ENCODE data around the gene ITPK1. TPM values are rescaled to one million over a fixed set of nuclear protein-coding genes. Genes with fewer than 3 reads are reported as not detected.
A peak's percentile ranks its signal among the peaks of the same experiment; 100 is the strongest.

Gene ITPK1
- total RNA-seq, 1 experiment from 2014 or later = 37.7 TPM

DNA sequence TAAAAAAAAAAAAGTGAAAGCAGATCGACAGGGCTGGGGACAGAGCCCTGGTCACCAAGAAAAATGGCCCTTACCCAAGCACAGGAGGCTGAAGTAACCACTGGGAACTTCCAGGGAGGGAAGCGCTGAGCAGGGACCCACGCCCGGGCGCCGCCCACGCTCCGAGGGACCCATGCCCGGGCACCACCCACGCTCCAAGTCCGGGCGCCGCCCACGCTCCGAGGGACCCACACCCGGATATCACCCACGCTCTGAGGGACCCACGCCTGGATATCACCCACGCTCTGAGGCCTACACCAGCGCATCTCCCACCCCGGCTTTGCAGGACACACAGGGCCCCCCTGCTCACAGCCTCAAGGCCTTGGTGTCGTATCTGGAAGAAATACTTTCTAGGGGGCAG lies 167.1 kb downstream of the ITPK1 start:
- DNase-seq = no peak
- Histone ChIP-seq H3K36me3 (peaks cover 8% of the 10 kb centered on the region), H3K4me3 (no peak overlapping the region), H3K9me3 (no peaks in the 10 kb centered on the region), H3K27me3 (no peaks in the 10 kb centered on the region)

DNA sequence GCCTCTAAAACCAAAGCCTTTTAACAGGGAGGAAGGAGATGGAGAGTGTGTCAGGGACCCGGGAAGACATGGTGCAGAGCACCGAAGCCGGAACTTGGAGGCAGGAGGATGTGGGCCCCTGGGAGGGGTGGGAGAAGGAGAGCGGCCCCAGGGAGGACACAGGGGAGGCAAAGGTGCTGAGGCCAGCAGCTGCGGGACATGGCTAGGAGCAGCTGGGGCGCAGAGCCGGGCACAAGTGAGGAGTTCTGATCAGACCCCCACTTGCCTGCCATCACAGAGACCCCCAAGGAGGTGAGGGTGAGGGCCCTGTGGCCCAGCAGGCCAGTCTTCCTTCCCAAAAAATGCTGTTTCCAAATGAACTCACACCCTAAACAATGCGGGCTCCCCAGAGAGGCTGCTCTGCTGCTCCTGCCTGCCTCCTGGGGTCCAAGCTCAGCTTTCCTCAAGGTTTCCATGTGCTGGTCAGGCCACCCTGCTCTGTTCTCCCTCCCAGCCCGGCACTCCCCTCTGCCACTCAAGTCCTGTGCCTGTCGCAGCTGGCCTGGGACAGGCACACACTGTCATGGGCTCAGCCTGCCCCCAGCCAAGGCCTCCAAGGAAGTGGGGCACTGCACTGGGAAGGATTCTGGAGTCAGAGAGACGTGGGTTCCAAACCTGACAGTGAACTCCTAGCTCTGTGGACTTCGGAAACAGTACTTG lies 168.7 kb downstream of the ITPK1 start:
- no peak for DNase-seq
- peaks cover 8% of the 10 kb centered on the region for H3K36me3 ChIP-seq
- no peaks in the 10 kb centered on the region for H3K27me3 ChIP-seq
- H3K4me3 ChIP-seq = no peak overlapping the region
- H3K9me3 ChIP-seq = no peaks in the 10 kb centered on the region

DNA sequence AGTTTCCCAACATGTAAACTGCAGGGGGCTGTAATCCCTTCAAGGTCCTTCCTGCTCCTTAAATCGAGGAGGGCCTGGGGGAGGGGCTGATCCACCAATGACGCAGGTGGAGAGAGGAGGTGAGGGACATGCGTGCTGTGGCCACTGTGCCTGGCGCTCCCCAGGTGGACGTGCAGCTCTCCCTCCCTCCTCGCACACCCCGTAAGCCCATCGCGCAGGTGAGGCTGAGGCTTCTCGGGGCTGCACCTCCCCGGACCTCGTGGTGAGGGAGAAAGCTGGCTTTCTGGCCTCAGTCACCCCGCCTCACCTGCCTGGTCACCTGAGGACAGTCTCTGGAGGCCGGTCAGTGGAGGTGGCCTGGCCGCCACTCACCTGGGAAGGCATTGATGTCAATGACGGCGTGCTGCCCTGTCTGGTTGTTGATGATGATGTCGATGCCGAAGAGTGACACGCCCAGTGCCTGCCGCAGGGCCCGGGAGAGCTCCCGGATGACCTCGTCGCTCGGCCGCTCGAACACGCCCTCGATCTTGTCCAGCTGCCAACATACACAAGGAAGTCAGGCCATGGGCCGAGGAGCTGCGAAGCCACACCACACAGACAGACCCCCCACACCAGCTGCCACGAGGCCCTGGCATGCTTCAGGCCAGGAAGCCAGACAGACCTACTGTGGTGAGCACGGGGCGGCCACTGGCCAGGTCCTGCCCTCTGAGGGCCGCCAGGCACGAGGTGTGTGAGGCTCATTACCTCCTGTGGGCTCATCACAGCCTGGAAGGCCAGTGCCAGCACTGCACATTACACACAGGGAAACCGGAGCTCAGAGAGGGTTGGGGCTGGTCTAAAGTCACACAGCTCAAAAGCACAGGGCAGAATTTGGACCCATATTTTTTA lies 169.5 kb downstream of the ITPK1 start:
- Histone ChIP-seq H3K9me3 (no peaks in the 10 kb centered on the region), H3K36me3 (peaks cover 8% of the 10 kb centered on the region), H3K27me3 (no peaks in the 10 kb centered on the region), H3K4me3 (no peak overlapping the region)
- peak; percentile 74 for DNase-seq

DNA sequence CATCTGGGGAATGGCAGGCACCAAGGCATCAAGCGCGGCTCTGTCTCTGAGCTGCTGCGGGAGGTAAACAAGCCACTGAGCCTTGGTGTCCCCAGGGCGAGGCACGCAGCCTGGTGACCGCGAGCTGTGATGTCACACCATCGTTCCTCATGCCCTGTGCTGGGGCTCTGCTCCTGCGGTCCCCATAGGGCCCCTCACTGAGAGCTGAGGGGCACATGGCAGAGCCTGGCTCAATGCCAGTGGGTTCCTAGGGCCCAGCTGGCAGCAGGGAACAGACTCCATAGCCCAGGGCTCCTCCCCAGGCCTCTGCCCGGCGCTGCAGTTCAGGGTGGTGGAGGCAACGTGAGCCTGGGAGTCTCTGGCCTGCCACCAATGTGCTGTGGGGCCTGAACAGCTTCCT lies 170.2 kb downstream of the ITPK1 start:
- H3K27me3 ChIP-seq = no peaks in the 10 kb centered on the region
- no peak overlapping the region for H3K4me3 ChIP-seq
- H3K36me3 ChIP-seq = peaks cover 5% of the 10 kb centered on the region
- no peak for DNase-seq
- H3K9me3 ChIP-seq = no peaks in the 10 kb centered on the region

DNA sequence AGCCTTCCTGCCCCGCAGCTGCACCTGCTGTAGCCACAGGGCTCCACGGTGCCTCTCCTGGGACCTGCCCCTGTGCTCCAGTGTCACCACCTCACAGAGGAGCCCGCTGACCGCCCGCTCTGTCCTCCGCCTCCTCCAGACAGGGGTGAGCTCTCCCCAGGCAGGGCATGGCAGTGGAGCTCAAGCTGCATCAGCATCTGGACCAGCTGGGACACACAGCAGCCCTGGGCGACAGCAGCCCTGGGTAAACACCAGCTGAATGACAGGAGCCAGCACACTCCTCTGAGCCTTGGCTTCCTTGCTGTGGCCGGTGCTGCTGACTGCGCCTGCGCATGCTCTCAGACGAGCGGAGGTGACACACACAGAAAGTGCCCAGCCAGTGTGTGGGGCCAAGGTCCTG lies 170.7 kb downstream of the ITPK1 start:
- DNase-seq = no peak
- no peaks in the 10 kb centered on the region for H3K27me3 ChIP-seq
- H3K36me3 ChIP-seq = peaks cover 2% of the 10 kb centered on the region; the same call in 1 of the 2 replicates
- H3K4me3 ChIP-seq = no peak overlapping the region
- H3K9me3 ChIP-seq = no peaks in the 10 kb centered on the region

DNA sequence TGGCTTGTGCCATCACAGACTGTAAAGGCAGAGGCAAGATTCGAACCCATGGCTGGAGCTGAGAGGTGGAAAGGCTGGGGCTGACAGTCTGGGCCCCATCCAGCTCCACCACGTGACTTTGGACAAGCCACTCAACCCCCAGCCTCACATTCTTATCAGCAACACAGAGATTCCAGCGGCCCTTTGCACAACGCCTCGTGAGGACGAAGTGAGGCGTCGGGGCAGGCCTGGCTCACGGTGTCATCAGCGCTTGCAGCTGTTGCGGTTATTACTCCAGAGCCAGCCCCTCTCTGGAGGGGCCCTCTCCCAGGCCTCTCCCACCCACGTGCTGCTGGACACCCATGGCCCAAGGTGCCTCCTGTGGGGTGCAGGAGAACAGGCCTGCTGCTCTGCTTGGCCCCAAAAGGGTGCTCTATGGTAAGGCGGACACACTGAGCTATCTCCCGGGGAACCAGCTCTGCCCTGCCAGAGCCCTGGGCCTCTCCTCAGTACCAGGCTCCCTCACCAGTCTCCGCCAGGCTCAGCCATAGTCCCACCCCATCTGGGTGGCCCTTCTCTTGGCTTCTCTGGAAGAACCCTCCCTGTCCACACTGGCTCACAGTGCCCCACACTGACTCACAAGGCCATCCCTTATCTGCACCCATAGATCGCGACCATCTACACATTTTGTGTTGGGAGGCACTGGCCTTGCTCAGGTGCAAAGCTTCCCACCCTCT lies 171.7 kb downstream of the ITPK1 start:
- no peak overlapping the region for H3K4me3 ChIP-seq
- DNase-seq = no peak
- H3K27me3 ChIP-seq = no peaks in the 10 kb centered on the region
- no peaks in the 10 kb centered on the region for H3K9me3 ChIP-seq
- H3K36me3 ChIP-seq = peaks cover 2% of the 10 kb centered on the region; the same call in 1 of the 2 replicates

DNA sequence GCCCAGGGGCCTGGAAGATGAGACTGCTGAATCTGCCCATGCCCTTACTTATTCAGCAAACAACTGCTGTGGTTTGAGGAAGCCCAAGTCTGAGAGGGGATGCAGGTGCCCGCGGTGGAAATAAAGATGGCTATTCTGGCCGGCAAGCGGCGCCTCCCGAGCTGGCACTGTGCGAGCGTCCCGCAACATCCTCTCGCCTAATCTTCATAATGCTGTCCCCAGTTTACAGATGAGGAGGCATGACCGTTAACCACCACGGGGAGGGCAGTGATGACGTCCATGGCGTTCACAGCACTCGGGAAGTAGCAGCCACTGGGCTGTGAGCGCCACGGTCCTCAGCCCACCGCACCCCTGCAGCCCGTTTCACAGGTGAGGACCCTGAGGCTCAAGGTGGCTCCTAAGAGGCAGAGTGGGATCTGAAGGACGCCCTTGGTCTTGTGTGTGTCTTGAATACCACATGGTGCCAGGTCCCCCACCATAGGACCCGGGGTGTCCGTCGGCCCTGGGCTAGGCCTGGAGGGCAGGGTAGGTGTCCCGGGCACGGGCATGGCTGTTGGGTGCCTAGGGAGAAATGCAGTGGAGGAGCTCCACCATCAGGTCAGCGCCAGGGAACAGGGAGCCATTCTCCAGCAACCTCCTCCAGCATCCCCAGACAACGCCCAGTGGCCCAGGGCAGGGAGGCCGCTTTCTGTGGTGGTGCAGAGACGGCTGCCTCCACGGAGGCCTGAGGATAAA lies 172.6 kb downstream of the ITPK1 start:
- Histone ChIP-seq H3K27me3 (no peaks in the 10 kb centered on the region), H3K9me3 (no peaks in the 10 kb centered on the region), H3K36me3 (peaks cover 2% of the 10 kb centered on the region; the same call in 1 of the 2 replicates), H3K4me3 (no peak overlapping the region)
- DNase-seq = no peak

DNA sequence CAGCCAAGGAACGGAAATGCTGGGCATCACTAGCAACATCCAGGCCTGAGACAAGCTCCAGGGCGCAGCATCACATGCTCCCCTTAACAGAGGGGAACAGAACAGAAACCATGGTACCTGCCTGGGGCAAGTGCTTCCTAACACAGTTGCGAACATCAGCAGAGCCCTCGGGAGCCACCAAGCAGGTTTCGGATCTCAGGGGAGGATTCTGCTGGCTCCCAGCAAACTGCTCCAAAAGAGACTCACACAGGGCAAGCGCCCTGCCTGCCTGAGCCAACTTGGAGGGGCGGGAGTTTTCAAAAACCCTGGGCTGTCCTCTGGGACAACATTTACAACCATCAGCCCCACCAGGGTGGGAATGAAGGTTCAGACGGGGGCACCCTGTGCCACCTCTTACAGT lies 173.1 kb downstream of the ITPK1 start:
- no peaks in the 10 kb centered on the region for H3K27me3 ChIP-seq
- H3K9me3 ChIP-seq = no peaks in the 10 kb centered on the region
- H3K36me3 ChIP-seq = peaks cover 2% of the 10 kb centered on the region; the same call in 1 of the 2 replicates
- no peak overlapping the region for H3K4me3 ChIP-seq
- DNase-seq = no peak

DNA sequence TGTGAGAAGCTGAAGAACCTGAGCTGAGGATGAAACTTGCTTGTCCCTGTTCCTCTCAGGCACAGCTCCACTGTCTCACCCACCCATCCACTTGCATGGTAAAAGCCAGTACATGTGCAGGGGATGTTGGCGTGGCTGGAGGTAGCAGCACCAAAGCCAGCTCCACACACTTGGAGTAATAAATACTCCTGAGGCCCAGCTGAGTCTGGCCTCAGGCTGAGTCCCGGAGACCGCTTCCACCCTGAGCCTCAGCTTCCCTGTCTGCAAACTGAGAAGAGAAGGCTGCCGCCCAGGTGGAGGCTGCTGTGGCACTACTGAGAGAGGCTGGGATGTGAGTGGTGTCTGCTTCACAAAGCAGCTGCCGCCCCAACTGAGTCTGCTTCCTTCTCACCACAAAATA lies 173.6 kb downstream of the ITPK1 start:
- no peak overlapping the region for H3K4me3 ChIP-seq

DNA sequence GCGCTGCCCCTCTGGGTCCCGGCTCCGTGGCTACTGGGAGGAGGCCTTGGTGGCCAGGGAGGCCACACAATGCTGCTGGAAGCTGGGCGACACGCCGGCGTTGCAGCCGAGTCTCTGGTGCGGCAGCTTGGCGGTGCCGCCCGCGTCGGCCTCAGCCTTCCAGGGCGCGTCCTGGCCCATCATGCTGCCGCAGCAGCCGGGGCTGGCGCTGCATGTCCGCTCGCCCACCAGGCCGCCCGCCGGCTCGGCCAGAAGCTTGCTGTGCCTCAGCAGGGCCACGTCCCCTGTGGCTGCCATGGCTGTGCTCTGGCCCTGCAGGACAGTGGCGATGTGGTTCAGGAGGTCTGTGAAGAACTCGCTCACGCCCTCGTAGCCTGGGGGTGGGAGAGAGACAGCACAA lies 174.2 kb downstream of the ITPK1 start:
- no peak overlapping the region for H3K4me3 ChIP-seq

More for the DNA sequence above, 173.6 kb downstream of the ITPK1 start:
- no peak for DNase-seq
- H3K9me3 ChIP-seq = no peaks in the 10 kb centered on the region
- H3K36me3 ChIP-seq = peaks cover 2% of the 10 kb centered on the region; the same call in 1 of the 2 replicates
- H3K27me3 ChIP-seq = no peaks in the 10 kb centered on the region

DNA sequence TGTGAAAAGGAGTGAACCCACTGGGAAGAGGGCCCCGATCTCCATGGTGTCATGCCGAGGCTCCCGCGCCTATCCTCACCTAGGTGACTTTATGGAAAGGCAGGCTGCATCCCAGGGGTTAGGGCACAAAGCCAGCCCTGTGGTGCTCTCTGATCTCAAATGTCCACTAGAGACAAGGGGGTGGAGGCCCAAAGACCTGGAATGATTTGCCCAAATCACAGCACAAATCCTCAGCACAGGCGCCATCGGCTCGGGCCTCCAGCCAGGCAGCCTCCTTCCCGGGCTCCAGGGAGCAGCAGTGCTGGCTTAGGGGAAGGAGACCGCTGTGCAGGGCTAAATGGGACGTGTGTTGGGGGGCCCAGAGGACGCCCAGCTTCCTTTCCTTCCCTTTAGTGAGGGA lies 175.2 kb downstream of the ITPK1 start:
- Histone ChIP-seq H3K27me3 (no peaks in the 10 kb centered on the region), H3K9me3 (no peaks in the 10 kb centered on the region), H3K36me3 (no peaks in the 10 kb centered on the region), H3K4me3 (no peak overlapping the region)
- DNase-seq = no peak

More for the DNA sequence above, 174.2 kb downstream of the ITPK1 start:
- Histone ChIP-seq H3K36me3 (peaks cover 2% of the 10 kb centered on the region; the same call in 1 of the 2 replicates), H3K27me3 (no peaks in the 10 kb centered on the region), H3K9me3 (no peaks in the 10 kb centered on the region)
- no peak for DNase-seq

DNA sequence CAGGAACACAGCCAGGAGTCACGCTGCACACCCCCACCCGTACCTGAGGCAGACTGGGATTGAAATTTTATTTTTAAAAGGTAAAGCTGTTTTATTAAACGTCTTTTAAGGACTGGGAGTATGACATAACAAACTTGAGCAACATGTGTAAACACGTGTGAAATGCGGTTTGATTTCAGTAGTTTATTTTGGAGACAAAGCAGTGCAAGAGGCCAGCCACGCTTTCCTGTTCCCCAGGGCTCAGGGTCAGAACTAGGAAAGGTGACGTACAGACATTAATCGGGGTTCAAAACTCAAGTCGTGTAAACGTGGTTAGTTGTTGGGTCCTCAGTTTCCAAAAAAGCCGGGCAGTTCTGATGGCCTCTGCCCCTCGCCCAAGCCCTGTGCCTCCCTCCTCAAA lies 176.0 kb downstream of the ITPK1 start:
- no peaks in the 10 kb centered on the region for H3K27me3 ChIP-seq
- H3K36me3 ChIP-seq = no peaks in the 10 kb centered on the region
- no peak overlapping the region for H3K4me3 ChIP-seq
- H3K9me3 ChIP-seq = no peaks in the 10 kb centered on the region
- DNase-seq = no peak

DNA sequence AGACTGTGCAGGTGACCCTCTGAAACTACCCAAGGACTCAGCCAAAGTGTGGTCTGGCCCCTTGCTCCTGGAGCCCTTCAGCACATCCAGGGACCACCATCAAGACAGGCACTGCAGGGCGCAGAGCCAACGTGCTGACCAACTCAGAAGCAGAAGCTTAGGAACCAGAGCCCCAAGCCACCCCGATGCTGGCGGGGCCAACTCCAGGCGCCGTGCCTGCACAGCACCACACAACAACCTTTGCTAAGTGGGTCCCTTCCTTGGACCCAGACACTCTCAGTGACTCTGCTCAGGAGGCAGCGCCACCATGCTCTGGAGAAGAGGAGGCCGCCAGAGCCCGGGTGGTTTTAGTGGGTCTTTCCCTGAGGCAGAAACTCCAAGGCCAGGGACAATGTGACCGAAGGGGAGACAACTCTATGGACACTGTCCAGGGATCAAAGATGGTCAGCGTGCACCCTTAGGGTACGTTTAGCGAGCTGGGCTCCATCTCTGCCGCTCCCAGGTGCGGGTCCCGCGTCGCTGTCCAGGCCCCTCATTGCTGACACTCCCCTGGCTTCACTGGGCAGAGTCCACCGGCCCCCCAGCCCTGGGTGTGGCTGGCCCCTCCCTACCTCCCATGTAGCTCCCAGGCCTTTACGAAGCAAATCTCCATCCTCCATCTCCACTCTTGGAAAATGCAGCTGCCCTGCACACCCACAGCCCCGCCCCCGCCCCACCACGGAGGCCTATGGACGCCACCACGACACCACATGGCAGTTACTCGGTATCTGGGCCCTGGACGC lies 176.6 kb downstream of the ITPK1 start:
- DNase-seq = no peak
- H3K9me3 ChIP-seq = no peaks in the 10 kb centered on the region
- no peaks in the 10 kb centered on the region for H3K27me3 ChIP-seq
- H3K4me3 ChIP-seq = no peak overlapping the region
- H3K36me3 ChIP-seq = no peaks in the 10 kb centered on the region

DNA sequence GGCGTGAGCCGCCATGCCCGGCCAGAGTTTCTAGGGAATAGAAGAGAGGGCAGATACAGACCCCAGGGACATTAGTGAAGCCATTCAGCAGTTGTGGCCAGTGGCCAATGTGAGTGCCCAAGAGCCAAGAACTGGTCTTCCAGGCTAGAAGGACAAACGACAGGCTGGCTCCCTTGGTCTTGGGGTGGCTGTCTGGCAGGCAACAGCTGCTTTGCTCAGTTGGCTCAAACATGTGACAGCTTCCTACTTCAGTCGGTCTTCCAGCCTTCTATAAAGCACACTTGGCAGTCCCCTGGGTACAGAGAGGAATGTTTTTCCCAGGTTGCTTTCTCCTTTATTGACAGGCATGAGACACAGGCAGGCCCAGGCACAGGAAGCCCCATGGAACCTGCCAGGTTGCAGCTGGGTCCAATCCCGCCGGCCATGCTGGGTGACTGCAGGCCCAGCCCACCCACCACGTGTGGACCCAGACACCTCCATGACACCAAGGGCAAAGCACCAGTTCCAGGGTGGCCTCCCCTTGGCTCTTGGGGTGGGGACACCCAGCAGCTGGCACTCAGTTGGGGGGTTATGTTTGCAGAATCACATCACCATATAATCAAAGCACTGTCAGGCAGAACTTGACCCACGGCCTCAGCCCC lies 177.4 kb downstream of the ITPK1 start:
- Histone ChIP-seq H3K9me3 (no peaks in the 10 kb centered on the region), H3K27me3 (no peaks in the 10 kb centered on the region), H3K4me3 (no peak overlapping the region), H3K36me3 (no peaks in the 10 kb centered on the region)
- no peak for DNase-seq
